Activated CD4-positive, alpha-beta memory T cell treated with anti-CD3 and anti-CD28 coated beads for 36 hours (primary cell): ENCODE measurements around the gene MED20. TPM values are rescaled to one million over a fixed set of nuclear protein-coding genes. Genes with fewer than 3 reads are reported as not detected.
A peak's percentile ranks its signal among the peaks of the same experiment; 100 is the strongest.

Source experiments
- CTCF ChIA-PET: fragments of 350-600 bp; sonication (Branson Sonifier 250); formaldehyde crosslinking; loops from one replicate; lab custom pipeline; 2021; ENCODE audit warnings: antibody characterized with exemption, inconsistent platforms; lab: Charles Lee
- POLR2A ChIA-PET: fragments of 350-600 bp; sonication (Branson Sonifier 250); formaldehyde crosslinking; loops from one replicate; lab custom pipeline; 2021; ENCODE audit warnings: antibody characterized with exemption; lab: Charles Lee
- DNase-seq: peaks from one replicate; pipeline ENCODE4 v3.0.0-alpha.2; 2020
- H3K27ac Mint-ChIP-seq: one replicate; pipeline ENCODE4 v1.8.0; 2021; ENCODE audit warnings: mixed read lengths
- H3K27me3 Mint-ChIP-seq: one replicate; pipeline ENCODE4 v1.8.0; 2021; ENCODE audit warnings: mixed read lengths
- H3K36me3 Mint-ChIP-seq: one replicate; pipeline ENCODE4 v1.8.0; 2021; ENCODE audit warnings: mixed read lengths
- H3K4me1 Mint-ChIP-seq: one replicate; pipeline ENCODE4 v1.8.0; 2021; ENCODE audit warnings: low read depth, mixed read lengths
- H3K4me3 Mint-ChIP-seq: one replicate; pipeline ENCODE4 v1.8.0; 2021; ENCODE audit warnings: mild to moderate bottlenecking, mixed read lengths
- H3K9me3 Mint-ChIP-seq: one replicate; pipeline ENCODE4 v1.8.0; 2021; ENCODE audit warnings: mixed read lengths
- intact Hi-C: fragments of 100-400 bp; cut with micrococcal nuclease; formaldehyde crosslinking; loops from one replicate; pipeline ENCODE4 v1.15.1; 2023
- total RNA-seq, 2 experiments: library from RNA; stranded (reverse); gene quantifications; one replicate each; pipeline ENCODE4 v1.2.3, GENCODE V29; 2021

Gene MED20
- total RNA-seq, 2 experiments from 2014 or later, result 18.2 to 18.3 TPM

- H3K27ac Mint-ChIP-seq, result peak overlapping the region; percentile 90
- ChIA-PET CTCF (interaction anchor here (1.1 to 18.7 kb wide), 4 partner anchors 11 to 147 kb away, joined by 4 to 470 read pairs (median 46); partner anchors contain the start of genes BYSL, MED20, TAF8 and TOMM6), POLR2A (interaction anchor here (2.5 to 12.8 kb wide), 2 partner anchors 13 to 109 kb away, joined by 17 to 177 read pairs; partner anchors contain the start of genes BYSL and MED20)
- peaks cover 68% of the 10 kb centered on the region for H3K36me3 Mint-ChIP-seq
- H3K4me3 Mint-ChIP-seq, result no peak overlapping the region
- intact Hi-C loops, result loop anchor here (5.0 kb wide), 1 partner anchor 147 kb away; the partner anchor contains the start of gene TOMM6
- DNase-seq, result no peak
- no peaks in the 10 kb centered on the region for H3K27me3 Mint-ChIP-seq
- H3K4me1 Mint-ChIP-seq, result peaks cover 50% of the 10 kb centered on the region
- H3K9me3 Mint-ChIP-seq, result no peaks in the 10 kb centered on the region
Measured at GRCh38 chr6:41934278-41935192, 13.6 kb upstream of the MED20 start.

- H3K4me3 Mint-ChIP-seq, result no peak overlapping the region
- peaks cover 60% of the 10 kb centered on the region for H3K36me3 Mint-ChIP-seq
- H3K9me3 Mint-ChIP-seq, result no peaks in the 10 kb centered on the region
- POLR2A ChIA-PET, result interaction anchor here (1.4 to 12.8 kb wide), 2 partner anchors 11 to 111 kb away, joined by 8 to 177 read pairs; partner anchors contain the start of genes BYSL and MED20
- DNase-seq, result no peak
- intact Hi-C loops, result no loop called here
- peaks cover 35% of the 10 kb centered on the region for H3K4me1 Mint-ChIP-seq
- CTCF ChIA-PET, result interaction anchor here (0.8 to 18.7 kb wide), 3 partner anchors 9 to 113 kb away, joined by 4 to 470 read pairs (median 78); partner anchors contain the start of genes BYSL, MED20 and TAF8
- H3K27me3 Mint-ChIP-seq, result no peaks in the 10 kb centered on the region
- peak overlapping the region; percentile 75 for H3K27ac Mint-ChIP-seq
Measured at GRCh38 chr6:41932378-41932777, 11.4 kb upstream of the MED20 start.

- CTCF ChIA-PET, result interaction anchor here (8.0 to 18.7 kb wide), 2 partner anchors 8 to 113 kb away, joined by 78 to 470 read pairs; partner anchors contain the start of genes BYSL, MED20 and TAF8
- Mint-ChIP-seq H3K27me3 (no peaks in the 10 kb centered on the region), H3K27ac (peak overlapping the region; percentile 4), H3K36me3 (peaks cover 60% of the 10 kb centered on the region), H3K4me3 (no peak overlapping the region), H3K4me1 (peaks cover 29% of the 10 kb centered on the region), H3K9me3 (no peaks in the 10 kb centered on the region)
- intact Hi-C loops, result no loop called here
- POLR2A ChIA-PET, result no interaction called here
- no peak for DNase-seq
Measured at GRCh38 chr6:41931792-41932191, 10.9 kb upstream of the MED20 start.

- Mint-ChIP-seq H3K27me3 (no peaks in the 10 kb centered on the region), H3K27ac (no peak overlapping the region)
- POLR2A ChIA-PET, result interaction anchor here (1.2 to 1.6 kb wide), 2 partner anchors 9 to 10 kb away, joined by 3 to 6 read pairs; partner anchors contain the start of genes BYSL and MED20
Measured at GRCh38 chr6:41929924-41930323, 9.0 kb upstream of the MED20 start.

GRCh38 chr6:41927253-41927652 lies 6.3 kb upstream of the MED20 start:
- H3K9me3 Mint-ChIP-seq, result no peaks in the 10 kb centered on the region
- no peak for DNase-seq
- H3K27me3 Mint-ChIP-seq, result no peaks in the 10 kb centered on the region
- intact Hi-C loops, result no loop called here
- peak overlapping the region; percentile 57 for H3K27ac Mint-ChIP-seq
- ChIA-PET POLR2A (interaction anchor here (1.4 kb wide), 1 partner anchor 9 kb away, joined by 3 read pairs; no protein-coding TSS in a partner anchor), CTCF (interaction anchor here (0.9 to 18.7 kb wide), 3 partner anchors 9 to 118 kb away, joined by 3 to 470 read pairs (median 5); partner anchors contain the start of gene TAF8)
- peaks cover 41% of the 10 kb centered on the region for H3K36me3 Mint-ChIP-seq
- H3K4me3 Mint-ChIP-seq, result no peak overlapping the region
- H3K4me1 Mint-ChIP-seq, result peaks cover 32% of the 10 kb centered on the region

More at GRCh38 chr6:41929924-41930323, 9.0 kb upstream of the MED20 start:
- peaks cover 18% of the 10 kb centered on the region for H3K4me1 Mint-ChIP-seq
- DNase-seq, result no peak
- intact Hi-C loops, result no loop called here
- no peaks in the 10 kb centered on the region for H3K9me3 Mint-ChIP-seq
- H3K36me3 Mint-ChIP-seq, result peaks cover 50% of the 10 kb centered on the region
- CTCF ChIA-PET, result interaction anchor here (1.1 to 18.7 kb wide), 4 partner anchors 6 to 150 kb away, joined by 3 to 470 read pairs (median 42); partner anchors contain the start of genes BYSL, FRS3, MED20 and TAF8
- H3K4me3 Mint-ChIP-seq, result no peak overlapping the region

GRCh38 chr6:41922154-41922553 lies 1.2 kb upstream of the MED20 start:
- Mint-ChIP-seq H3K36me3 (peaks cover 17% of the 10 kb centered on the region), H3K9me3 (no peaks in the 10 kb centered on the region), H3K27me3 (no peaks in the 10 kb centered on the region), H3K4me3 (peak overlapping the region; percentile 93), H3K4me1 (peaks cover 49% of the 10 kb centered on the region), H3K27ac (peak overlapping the region; percentile 96)
- intact Hi-C loops, result loop anchor here (5.0 kb wide), 1 partner anchor 295 kb away; the partner anchor contains the start of gene MRPS10
- ChIA-PET CTCF (interaction anchor here (1.0 to 7.0 kb wide), 9 partner anchors 11 to 135 kb away, joined by 3 to 156 read pairs (median 22); partner anchors contain the start of genes CCND3, TAF8, TOMM6 and USP49), POLR2A (interaction anchor here (1.3 to 2.9 kb wide), 4 partner anchors 13 to 100 kb away, joined by 3 to 17 read pairs (median 16); partner anchors contain the start of gene CCND3)
- DNase-seq, result no peak

GRCh38 chr6:41921712-41921998 lies 716 bp upstream of the MED20 start:
- Mint-ChIP-seq H3K4me1 (peaks cover 49% of the 10 kb centered on the region), H3K4me3 (peak overlapping the region; percentile 93), H3K36me3 (peaks cover 16% of the 10 kb centered on the region), H3K9me3 (no peaks in the 10 kb centered on the region), H3K27me3 (no peaks in the 10 kb centered on the region), H3K27ac (peak overlapping the region; percentile 96)
- intact Hi-C loops, result loop anchor here (1.0 to 5.0 kb wide), 9 partner anchors 20 to 642 kb away; partner anchors contain the start of genes CCND3, MRPS10, TFEB and TOMM6
- no peak for DNase-seq
- ChIA-PET CTCF (interaction anchor here (0.9 to 7.0 kb wide), 25 partner anchors 9 to 296 kb away, joined by 3 to 156 read pairs (median 4); partner anchors contain the start of genes CCND3, MRPS10, TAF8 and TOMM6), POLR2A (interaction anchor here (0.7 to 2.9 kb wide), 17 partner anchors 9 to 136 kb away, joined by 3 to 18 read pairs (median 6); partner anchors contain the start of genes CCND3, TAF8, TOMM6 and USP49)

- no peaks in the 10 kb centered on the region for H3K27me3 Mint-ChIP-seq
- peaks cover 32% of the 10 kb centered on the region for H3K4me1 Mint-ChIP-seq
- CTCF ChIA-PET, result interaction anchor here (0.6 to 0.9 kb wide), 3 partner anchors 25 to 245 kb away, joined by 3 to 6 read pairs (median 3); no protein-coding TSS in a partner anchor
- intact Hi-C loops, result no loop called here
- H3K9me3 Mint-ChIP-seq, result no peaks in the 10 kb centered on the region
- peaks cover 15% of the 10 kb centered on the region for H3K36me3 Mint-ChIP-seq
- POLR2A ChIA-PET, result no interaction called here
- peak overlapping the region; percentile 66 for H3K27ac Mint-ChIP-seq
- DNase-seq, result peak; percentile 41
- H3K4me3 Mint-ChIP-seq, result no peak overlapping the region
Measured at GRCh38 chr6:41917528-41917927, 3.4 kb downstream of the MED20 start.

GRCh38 chr6:41914869-41915530 lies 5.9 kb downstream of the MED20 start:
- DNase-seq, result no peak
- H3K4me1 Mint-ChIP-seq, result peaks cover 23% of the 10 kb centered on the region
- ChIA-PET CTCF (interaction anchor here (0.9 to 1.9 kb wide), 3 partner anchors 127 to 132 kb away, joined by 4 to 5 read pairs (median 4); partner anchors contain the start of gene TOMM6), POLR2A (interaction anchor here (1.4 kb wide), 1 partner anchor 9 kb away, joined by 3 read pairs; no protein-coding TSS in a partner anchor)
- intact Hi-C loops, result no loop called here
- peaks cover 15% of the 10 kb centered on the region for H3K36me3 Mint-ChIP-seq
- H3K27me3 Mint-ChIP-seq, result no peaks in the 10 kb centered on the region
- no peak overlapping the region for H3K27ac Mint-ChIP-seq
- H3K9me3 Mint-ChIP-seq, result no peaks in the 10 kb centered on the region
- no peak overlapping the region for H3K4me3 Mint-ChIP-seq

GRCh38 chr6:41914343-41914742 lies 6.6 kb downstream of the MED20 start:
- H3K36me3 Mint-ChIP-seq, result peaks cover 15% of the 10 kb centered on the region
- no peaks in the 10 kb centered on the region for H3K9me3 Mint-ChIP-seq
- CTCF ChIA-PET, result interaction anchor here (0.6 to 1.9 kb wide), 5 partner anchors 11 to 133 kb away, joined by 3 to 5 read pairs (median 4); partner anchors contain the start of gene TOMM6
- H3K4me3 Mint-ChIP-seq, result no peak overlapping the region
- no peak for DNase-seq
- H3K4me1 Mint-ChIP-seq, result peaks cover 18% of the 10 kb centered on the region
- no peaks in the 10 kb centered on the region for H3K27me3 Mint-ChIP-seq
- POLR2A ChIA-PET, result interaction anchor here (1.4 kb wide), 1 partner anchor 9 kb away, joined by 3 read pairs; no protein-coding TSS in a partner anchor
- intact Hi-C loops, result no loop called here
- no peak overlapping the region for H3K27ac Mint-ChIP-seq
